ENCODE results near the gene GAMT. TPM values are rescaled to one million over a fixed set of nuclear protein-coding genes. Genes with fewer than 3 reads are reported as not detected.

GAMT gene
- total RNA-seq, 4 donors from 2014 or later, result 33.8 to 72.0 (median 46.0) TPM

- no peak overlapping the region for H3K4me3 ChIP-seq (ENCODE audit: low read depth, poor library complexity, severe bottlenecking)
- no peak for DNase-seq (ENCODE audit: low spot score in 2 of 2)
- WGBS, 2 donors, result 95% methylated on average over 42 of the region's 42 CpGs
- no peak for TF ChIP-seq CTCF (IDR thresholded peaks at IDR 0.05)
- no peak for TF ChIP-seq POLR2A (IDR thresholded peaks at IDR 0.05)
- intact Hi-C loops (cut with DNase I; ENCODE audit: low total_unique reads), result no loop called here
Measured at GRCh38 chr19:1390890-1391423, 10.4 kb downstream of the GAMT start.

GRCh38 chr19:1389033-1389940 lies 12.1 kb downstream of the GAMT start:
- 92% methylated on average over 38 to 39 of the region's 39 CpGs for WGBS, 2 donors
- no peak for DNase-seq (ENCODE audit: low spot score in 2 of 2)
- TF ChIP-seq POLR2A (IDR thresholded peaks at IDR 0.05) (no peak), CTCF (IDR thresholded peaks at IDR 0.05) (no peak)
- H3K4me3 ChIP-seq (ENCODE audit: low read depth, poor library complexity, severe bottlenecking), result no peak overlapping the region
- intact Hi-C loops (cut with DNase I; ENCODE audit: low total_unique reads), result no loop called here

- intact Hi-C loops (cut with DNase I; ENCODE audit: low total_unique reads), result no loop called here
Measured at GRCh38 chr19:1388637-1389026, 12.7 kb downstream of the GAMT start.

GRCh38 chr19:1387684-1388636 lies 13.4 kb downstream of the GAMT start:
- no peak for TF ChIP-seq POLR2A (IDR thresholded peaks at IDR 0.05)
- no peak for TF ChIP-seq CTCF (IDR thresholded peaks at IDR 0.05)

More at GRCh38 chr19:1388637-1389026, 12.7 kb downstream of the GAMT start:
- DNase-seq (ENCODE audit: low spot score in 2 of 2), result no peak
- 89 to 94% methylated on average over 16 of the region's 17 CpGs for WGBS, 2 donors
- no peak overlapping the region for H3K4me3 ChIP-seq (ENCODE audit: low read depth, poor library complexity, severe bottlenecking)
- TF ChIP-seq POLR2A (IDR thresholded peaks at IDR 0.05) (no peak), CTCF (IDR thresholded peaks at IDR 0.05) (no peak)

GRCh38 chr19:1386945-1387683 lies 14.2 kb downstream of the GAMT start:
- H3K4me3 ChIP-seq (ENCODE audit: low read depth, poor library complexity, severe bottlenecking), result no peak overlapping the region
- no peak for TF ChIP-seq POLR2A (IDR thresholded peaks at IDR 0.05)
- no peak for TF ChIP-seq CTCF (IDR thresholded peaks at IDR 0.05)
- DNase-seq (ENCODE audit: low spot score in 2 of 2), result no peak
- intact Hi-C loops (cut with DNase I; ENCODE audit: low total_unique reads), result no loop called here
- WGBS, 2 donors, result 58 to 62% methylated on average over 32 to 33 of the region's 39 CpGs

More at GRCh38 chr19:1387684-1388636, 13.4 kb downstream of the GAMT start:
- intact Hi-C loops (cut with DNase I; ENCODE audit: low total_unique reads), result no loop called here
- WGBS, 2 donors, result 85 to 90% methylated on average over 14 to 40 of the region's 45 CpGs
- H3K4me3 ChIP-seq (ENCODE audit: low read depth, poor library complexity, severe bottlenecking), result no peak overlapping the region
- no peak for DNase-seq (ENCODE audit: low spot score in 2 of 2)
